HG03439 (cell line): ENCODE results near the gene METTL22.

Experiments
- ATAC-seq: cut with Tn5 transposase; IDR thresholded peaks from one replicate; pipeline ENCODE4 v1.9.1; 2021; ENCODE audit warnings: mild to moderate bottlenecking, moderate library complexity; ENCODE audit not compliant: unreplicated experiment

Gene METTL22

GRCh38 chr16:8663192-8664089 is 41.9 kb downstream of the METTL22 start:
- no peak for ATAC-seq

DNA sequence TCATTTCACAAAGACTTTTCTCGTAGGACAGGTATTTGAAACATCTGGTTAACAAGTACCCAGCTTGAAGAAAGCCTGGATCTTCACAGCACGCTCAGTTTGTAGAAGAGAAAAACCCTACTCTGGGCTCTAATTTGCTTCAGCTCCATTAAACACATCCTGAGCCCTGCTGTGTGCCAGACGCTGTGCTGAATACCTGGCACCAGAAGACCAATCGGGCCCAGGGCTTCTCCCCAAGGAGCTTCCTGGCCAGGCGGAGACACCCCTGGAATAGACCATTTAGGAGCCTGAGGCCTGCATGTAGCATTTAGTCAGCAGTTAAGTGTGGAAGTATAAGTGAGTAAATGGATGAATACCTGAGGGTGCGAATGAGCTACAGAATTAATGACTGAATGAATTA is 44.0 kb downstream of the METTL22 start:
- no peak for ATAC-seq

- no peak for ATAC-seq
Observed at GRCh38 chr16:8667492-8667891, 46.0 kb downstream of the METTL22 start.

DNA sequence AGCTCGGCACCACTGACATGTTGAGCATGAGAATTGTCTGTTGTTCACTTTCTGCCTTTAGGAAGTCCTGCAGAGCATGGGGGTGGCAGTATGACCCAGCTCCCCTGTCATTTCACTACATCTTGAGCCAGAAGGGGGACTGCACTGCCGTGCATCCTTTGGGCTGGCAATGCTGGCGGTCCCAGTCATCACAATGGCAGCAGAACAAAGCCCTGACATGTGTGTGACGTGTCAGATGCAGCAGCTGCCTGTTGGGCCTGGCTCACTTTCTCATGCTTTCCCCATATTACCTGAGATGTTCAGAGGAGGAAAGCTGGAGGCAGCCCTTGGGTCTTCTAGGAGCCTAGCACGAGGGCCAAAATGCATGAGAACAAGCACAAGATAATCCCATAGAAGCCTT is 46.6 kb downstream of the METTL22 start:
- no peak for ATAC-seq

- ATAC-seq: no peak
Observed at GRCh38 chr16:8669481-8669880, 48.0 kb downstream of the METTL22 start.

DNA sequence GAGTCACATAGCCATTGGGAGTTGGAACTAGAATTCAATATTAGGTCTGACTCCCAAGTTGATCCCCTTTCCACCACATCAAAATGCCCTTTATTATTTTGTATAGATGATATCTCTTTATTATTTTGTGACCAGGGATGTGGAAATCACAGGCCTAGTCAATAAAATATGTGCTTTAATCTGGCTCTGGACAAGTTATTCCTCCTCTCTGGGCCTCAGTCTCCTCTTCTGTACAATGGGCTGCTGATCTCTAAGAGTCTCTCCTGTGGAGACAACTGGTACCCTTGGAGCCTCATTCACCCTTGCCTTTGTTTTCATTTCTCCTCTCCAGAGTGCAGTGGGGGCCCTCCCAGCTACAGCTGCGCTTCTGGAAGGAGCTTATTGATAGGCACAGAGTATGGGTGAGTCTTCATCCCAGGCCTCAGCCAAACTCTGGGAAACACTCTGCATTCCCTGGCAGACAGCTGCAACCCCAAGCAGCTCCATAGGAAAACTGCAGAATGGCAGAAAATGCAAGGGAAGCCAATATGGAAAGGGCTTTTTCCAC is 48.6 kb downstream of the METTL22 start:
- ATAC-seq: no peak

GRCh38 chr16:8673611-8674412 is 52.3 kb downstream of the METTL22 start:
- ATAC-seq: peak; percentile 39

- ATAC-seq: peak; percentile 99
Observed at GRCh38 chr16:8674413-8675022, 53.0 kb downstream of the METTL22 start, which contains the start of gene ABAT. Gene ABAT (plus strand): TSS chr16:8674617. CDS start chr16:8735740, 61,123 bp downstream.

- ATAC-seq: no peak
Observed at GRCh38 chr16:8675183-8676159, 54.0 kb downstream of the METTL22 start.

- no peak for ATAC-seq
Observed at GRCh38 chr16:8676160-8676547, 54.7 kb downstream of the METTL22 start.

DNA sequence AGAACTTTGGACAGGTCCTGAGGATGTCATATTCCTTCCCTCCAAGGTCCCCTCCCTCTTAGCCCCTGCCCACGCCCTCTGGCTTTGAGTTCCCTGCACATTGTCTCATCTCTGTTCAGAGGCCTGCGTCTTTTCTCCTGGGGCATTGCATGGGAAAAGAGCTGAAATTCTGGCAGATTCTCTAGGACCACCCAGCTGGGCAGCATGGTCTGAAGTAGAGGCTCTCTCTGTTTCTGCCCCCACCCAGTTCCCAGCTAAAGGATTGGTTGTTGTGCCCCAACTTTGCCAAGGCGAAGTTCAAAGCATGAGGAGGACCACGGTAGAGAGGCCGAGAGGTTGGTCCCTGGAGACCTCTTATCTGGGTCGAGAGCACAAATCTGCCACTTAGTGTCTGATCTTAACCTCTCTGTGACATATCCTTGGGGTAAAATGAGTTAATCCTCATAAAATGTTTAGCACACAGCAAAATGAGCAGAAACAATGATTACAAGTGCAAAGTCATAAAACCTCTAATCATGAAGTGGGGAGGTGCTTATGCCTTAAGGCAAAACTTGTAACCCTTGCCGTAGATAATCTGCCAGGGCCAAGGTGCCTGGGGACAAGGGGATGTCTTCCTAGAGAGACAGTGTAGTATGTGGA is 55.4 kb downstream of the METTL22 start:
- ATAC-seq: no peak

DNA sequence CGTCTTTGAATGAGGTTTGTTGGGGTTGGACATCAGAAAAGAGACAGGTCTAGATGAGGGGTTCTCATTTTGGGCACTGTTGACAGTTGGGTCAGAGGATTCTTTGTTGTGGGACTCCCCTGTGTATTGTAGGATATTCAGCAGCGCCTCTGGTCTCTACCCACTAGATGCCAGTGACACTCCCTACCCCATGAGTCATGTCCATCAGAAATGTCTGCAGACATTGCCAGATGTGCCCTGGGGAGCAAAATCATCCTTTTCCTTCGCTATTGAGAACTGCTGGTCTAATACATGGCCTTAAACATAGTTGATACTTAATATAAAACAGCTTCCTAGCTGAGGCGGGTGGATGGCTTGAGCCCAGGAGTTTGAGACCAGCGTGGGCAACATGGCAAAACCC is 56.0 kb downstream of the METTL22 start:
- no peak for ATAC-seq

- ATAC-seq: no peak
Observed at GRCh38 chr16:8678068-8678927, 56.8 kb downstream of the METTL22 start.

DNA sequence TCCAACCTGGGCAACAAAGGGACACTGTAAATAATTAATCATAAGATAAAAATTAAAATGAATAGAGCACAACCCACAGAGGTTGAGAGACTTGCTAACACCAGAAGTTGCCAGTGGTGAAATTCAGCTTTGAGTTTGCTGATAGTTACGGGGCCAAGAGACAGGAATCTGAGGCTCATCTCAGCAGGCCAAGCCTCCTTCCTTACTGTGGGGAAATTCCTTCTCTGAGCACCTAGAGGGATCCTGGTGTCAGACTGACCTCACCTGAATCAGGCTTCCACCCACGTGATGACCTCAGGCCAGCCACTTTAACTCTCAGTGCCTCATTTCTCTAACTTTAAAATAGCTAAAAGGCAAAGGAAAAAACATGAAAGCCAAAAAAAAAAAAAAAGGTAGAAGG is 57.7 kb downstream of the METTL22 start:
- ATAC-seq: no peak

GRCh38 chr16:8682551-8683259 is 61.2 kb downstream of the METTL22 start:
- no peak for ATAC-seq

DNA sequence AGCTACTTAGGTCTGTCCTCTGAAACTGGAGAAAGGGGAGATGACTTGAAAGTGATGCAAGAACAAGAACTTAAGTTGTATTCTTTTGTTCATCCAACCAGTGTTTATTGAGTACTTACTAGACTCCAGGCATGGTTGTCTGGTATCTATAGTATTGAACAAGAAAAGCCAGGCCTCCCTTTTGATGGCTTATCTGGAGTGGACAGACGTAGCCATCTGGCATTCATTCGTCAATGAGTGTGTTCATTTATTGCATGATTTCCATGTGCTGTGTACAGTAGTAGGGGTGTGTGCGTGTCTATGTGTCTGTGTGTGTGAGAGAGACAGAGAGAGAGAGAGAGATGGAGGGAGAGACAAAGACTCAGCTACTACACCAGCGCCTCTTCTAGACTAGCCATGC is 62.1 kb downstream of the METTL22 start:
- ATAC-seq: no peak

GRCh38 chr16:8685617-8686016 is 64.1 kb downstream of the METTL22 start:
- ATAC-seq: no peak

- no peak for ATAC-seq
Observed at GRCh38 chr16:8686031-8686621, 64.6 kb downstream of the METTL22 start.
